ENCODE results near the gene LARGE2.

- no peak for TF ChIP-seq JUN (CRISPR knock-in tag; IDR thresholded peaks at IDR 0.05)
- no peak for TF ChIP-seq ZNF396 (CRISPR knock-in tag; IDR thresholded peaks at IDR 0.05; ENCODE audit: borderline replicate concordance)
- no peak for TF ChIP-seq TCF7 (CRISPR knock-in tag; IDR thresholded peaks at IDR 0.05; ENCODE audit: low read depth)
- TF ChIP-seq NR2C2 (CRISPR knock-in tag; IDR thresholded peaks at IDR 0.05) = no peak
- TF ChIP-seq, protein P1, sequence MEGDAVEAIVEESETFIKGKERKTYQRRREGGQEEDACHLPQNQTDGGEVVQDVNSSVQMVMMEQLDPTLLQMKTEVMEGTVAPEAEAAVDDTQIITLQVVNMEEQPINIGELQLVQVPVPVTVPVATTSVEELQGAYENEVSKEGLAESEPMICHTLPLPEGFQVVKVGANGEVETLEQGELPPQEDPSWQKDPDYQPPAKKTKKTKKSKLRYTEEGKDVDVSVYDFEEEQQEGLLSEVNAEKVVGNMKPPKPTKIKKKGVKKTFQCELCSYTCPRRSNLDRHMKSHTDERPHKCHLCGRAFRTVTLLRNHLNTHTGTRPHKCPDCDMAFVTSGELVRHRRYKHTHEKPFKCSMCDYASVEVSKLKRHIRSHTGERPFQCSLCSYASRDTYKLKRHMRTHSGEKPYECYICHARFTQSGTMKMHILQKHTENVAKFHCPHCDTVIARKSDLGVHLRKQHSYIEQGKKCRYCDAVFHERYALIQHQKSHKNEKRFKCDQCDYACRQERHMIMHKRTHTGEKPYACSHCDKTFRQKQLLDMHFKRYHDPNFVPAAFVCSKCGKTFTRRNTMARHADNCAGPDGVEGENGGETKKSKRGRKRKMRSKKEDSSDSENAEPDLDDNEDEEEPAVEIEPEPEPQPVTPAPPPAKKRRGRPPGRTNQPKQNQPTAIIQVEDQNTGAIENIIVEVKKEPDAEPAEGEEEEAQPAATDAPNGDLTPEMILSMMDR (IDR thresholded peaks at IDR 0.05) = no peak
- TF ChIP-seq ZNF121 (CRISPR knock-in tag; IDR thresholded peaks at IDR 0.05) = peak; percentile 80
- TF ChIP-seq ESRRA (CRISPR knock-in tag; IDR thresholded peaks at IDR 0.05; ENCODE audit: borderline replicate concordance) = no peak
- TF ChIP-seq, protein P2, sequence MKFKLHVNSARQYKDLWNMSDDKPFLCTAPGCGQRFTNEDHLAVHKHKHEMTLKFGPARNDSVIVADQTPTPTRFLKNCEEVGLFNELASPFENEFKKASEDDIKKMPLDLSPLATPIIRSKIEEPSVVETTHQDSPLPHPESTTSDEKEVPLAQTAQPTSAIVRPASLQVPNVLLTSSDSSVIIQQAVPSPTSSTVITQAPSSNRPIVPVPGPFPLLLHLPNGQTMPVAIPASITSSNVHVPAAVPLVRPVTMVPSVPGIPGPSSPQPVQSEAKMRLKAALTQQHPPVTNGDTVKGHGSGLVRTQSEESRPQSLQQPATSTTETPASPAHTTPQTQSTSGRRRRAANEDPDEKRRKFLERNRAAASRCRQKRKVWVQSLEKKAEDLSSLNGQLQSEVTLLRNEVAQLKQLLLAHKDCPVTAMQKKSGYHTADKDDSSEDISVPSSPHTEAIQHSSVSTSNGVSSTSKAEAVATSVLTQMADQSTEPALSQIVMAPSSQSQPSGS (CRISPR knock-in tag; IDR thresholded peaks at IDR 0.05; ENCODE audit: borderline replicate concordance, low read depth) = no peak
Measured at GRCh38 chr11:45921561-45922424, 663 bp upstream of the LARGE2 start.

Data from WTC11 (cell line).